GM12864 (cell line): Measurements from ENCODE around the gene WDFY2.

ENCODE experiments used
- DNase-seq: peaks from one replicate; pipeline ENCODE4 v3.0.0-alpha.2; 2011; ENCODE audit warnings: low read depth
- H3K4me3 ChIP-seq: 2 replicates; pipeline ENCODE4 v1.5.1; 2011; ENCODE audit warnings: mild to moderate bottlenecking, low read depth, low read length, control low read depth
- TF ChIP-seq, protein P1 (sequence below): IDR thresholded peaks from 2 replicates; pipeline ENCODE4 v1.5.1; 2011; ENCODE audit warnings: low read depth, mild to moderate bottlenecking, moderate library complexity, low read length, control low read depth, inconsistent platforms; ENCODE audit errors: missing control alignments

Gene WDFY2

DNA sequence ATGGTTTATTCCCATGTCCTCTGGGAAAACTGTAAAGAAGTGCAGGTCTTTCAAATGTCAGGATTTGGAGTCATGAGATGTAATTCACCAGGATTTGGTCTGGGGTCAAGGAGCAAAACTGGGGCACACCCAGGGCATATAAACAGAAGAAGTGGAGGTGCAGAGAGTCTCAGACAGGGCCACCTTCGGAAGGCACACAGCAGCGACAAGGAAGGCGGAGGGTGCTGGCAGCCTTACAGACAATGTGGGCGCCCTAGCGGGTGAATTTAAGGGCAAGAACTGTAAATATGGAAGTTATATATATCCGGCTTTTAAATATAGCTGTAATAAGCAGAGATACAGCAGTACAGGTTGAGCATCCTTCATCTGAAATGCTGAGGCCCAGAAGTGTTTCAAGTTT, 188.5 kb downstream of the WDFY2 start:
- H3K4me3 ChIP-seq: no peak overlapping the region
- TF ChIP-seq, protein P1, sequence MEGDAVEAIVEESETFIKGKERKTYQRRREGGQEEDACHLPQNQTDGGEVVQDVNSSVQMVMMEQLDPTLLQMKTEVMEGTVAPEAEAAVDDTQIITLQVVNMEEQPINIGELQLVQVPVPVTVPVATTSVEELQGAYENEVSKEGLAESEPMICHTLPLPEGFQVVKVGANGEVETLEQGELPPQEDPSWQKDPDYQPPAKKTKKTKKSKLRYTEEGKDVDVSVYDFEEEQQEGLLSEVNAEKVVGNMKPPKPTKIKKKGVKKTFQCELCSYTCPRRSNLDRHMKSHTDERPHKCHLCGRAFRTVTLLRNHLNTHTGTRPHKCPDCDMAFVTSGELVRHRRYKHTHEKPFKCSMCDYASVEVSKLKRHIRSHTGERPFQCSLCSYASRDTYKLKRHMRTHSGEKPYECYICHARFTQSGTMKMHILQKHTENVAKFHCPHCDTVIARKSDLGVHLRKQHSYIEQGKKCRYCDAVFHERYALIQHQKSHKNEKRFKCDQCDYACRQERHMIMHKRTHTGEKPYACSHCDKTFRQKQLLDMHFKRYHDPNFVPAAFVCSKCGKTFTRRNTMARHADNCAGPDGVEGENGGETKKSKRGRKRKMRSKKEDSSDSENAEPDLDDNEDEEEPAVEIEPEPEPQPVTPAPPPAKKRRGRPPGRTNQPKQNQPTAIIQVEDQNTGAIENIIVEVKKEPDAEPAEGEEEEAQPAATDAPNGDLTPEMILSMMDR: no peak
- no peak for DNase-seq

DNA sequence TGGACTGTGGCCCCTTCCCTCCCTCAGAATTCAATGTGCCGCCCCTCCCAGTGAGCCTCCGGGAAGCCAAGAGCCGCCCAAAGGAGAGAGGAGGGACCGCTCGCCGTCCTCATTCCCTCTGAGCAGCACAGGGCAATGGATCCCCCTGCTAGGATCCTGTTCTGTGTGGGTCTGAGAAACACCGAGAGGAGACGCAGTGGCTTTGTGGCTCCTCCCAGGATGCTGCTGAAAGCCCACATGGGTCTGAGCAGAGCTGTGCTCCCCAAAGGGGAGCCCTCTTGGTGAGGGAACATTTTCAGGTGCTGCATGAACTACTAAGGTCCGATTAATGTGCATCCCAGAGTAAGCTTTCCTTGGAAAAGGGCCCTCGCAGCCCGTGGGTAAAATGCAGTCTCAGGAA, 189.3 kb downstream of the WDFY2 start:
- H3K4me3 ChIP-seq: no peak overlapping the region
- DNase-seq: no peak
- TF ChIP-seq, protein P1: no peak

DNA sequence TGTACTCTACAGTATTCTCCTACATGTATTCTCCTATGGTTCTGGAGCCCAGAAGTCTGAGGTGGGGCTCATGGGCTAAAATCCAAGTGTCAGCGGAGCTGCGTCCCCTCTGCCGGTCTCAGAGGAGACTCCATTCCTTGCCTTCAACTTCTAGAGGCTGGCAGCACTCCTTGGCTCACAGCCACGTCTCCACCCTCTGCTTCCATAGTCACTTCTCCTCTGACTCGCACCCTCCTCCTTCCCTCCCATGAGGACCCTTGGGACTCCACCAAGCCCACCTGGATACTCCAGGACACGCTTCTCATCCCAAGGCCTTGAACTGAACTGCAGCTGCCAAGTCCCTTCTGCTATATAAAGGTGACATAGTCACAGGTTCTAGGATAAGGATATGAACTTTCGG, 191.9 kb downstream of the WDFY2 start:
- DNase-seq: no peak
- H3K4me3 ChIP-seq: no peak overlapping the region
- TF ChIP-seq, protein P1: no peak

DNA sequence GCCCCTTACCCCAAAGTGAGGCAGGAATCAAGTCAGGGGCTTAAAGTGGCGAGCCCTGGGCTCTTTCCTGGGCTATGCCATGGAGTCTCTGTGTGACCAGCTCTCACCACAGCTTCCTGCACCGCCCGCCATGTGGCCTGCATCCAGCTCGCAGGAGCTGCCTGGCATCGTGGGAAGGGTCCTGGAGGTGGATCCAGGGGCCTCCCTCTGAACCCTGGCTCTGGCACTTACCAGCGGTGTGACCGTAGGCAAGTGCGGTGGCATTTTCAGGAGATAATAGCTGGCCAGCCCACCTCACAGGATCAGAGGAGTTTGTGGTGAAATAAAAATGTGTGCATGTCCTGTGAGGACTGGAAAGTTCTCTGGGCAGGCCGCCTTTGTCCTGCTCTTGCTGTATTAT, 193.7 kb downstream of the WDFY2 start:
- no peak overlapping the region for H3K4me3 ChIP-seq
- DNase-seq: no peak
- TF ChIP-seq, protein P1: no peak

DNA sequence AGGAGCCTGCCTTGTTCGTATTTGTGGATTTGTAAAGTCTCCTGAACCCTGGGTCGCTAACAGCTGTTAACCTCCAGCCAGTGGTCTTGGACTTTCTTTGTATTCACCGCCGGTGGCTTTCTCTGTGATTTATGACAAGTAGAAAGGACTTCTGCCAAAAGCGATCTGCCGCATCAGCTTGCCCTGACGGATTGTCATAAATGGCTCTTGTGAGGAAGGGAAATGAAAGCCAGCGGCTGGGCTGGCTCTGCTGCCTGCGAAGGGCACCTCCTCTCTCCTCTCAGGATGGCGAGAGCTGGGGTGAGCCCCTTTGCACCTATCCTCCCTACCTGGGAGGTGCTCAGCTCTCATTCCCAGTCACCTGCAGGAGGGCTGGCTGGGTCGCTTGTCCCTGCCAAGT, 194.1 kb downstream of the WDFY2 start:
- DNase-seq: no peak
- TF ChIP-seq, protein P1: no peak
- H3K4me3 ChIP-seq: no peak overlapping the region

DNA sequence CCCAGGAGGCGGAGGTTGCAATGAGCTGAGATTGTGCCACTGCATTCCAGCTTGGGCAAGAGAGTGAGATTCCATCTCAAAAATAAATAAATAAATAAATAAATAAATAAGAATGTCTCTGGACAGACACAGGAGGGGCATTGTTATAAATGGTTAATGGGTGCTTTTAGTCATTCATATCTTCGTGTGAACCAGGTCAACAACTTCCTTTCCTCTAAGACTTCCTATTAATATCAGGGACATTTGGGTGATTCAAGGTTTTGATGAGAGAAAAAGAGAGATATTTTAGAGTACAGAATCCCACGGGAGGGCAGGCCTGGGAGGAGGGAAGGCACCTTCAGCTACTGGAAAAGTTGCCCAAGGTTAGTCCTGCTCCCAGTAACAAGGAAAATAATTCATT, 195.8 kb downstream of the WDFY2 start:
- no peak overlapping the region for H3K4me3 ChIP-seq
- DNase-seq: no peak
- TF ChIP-seq, protein P1: no peak

DNA sequence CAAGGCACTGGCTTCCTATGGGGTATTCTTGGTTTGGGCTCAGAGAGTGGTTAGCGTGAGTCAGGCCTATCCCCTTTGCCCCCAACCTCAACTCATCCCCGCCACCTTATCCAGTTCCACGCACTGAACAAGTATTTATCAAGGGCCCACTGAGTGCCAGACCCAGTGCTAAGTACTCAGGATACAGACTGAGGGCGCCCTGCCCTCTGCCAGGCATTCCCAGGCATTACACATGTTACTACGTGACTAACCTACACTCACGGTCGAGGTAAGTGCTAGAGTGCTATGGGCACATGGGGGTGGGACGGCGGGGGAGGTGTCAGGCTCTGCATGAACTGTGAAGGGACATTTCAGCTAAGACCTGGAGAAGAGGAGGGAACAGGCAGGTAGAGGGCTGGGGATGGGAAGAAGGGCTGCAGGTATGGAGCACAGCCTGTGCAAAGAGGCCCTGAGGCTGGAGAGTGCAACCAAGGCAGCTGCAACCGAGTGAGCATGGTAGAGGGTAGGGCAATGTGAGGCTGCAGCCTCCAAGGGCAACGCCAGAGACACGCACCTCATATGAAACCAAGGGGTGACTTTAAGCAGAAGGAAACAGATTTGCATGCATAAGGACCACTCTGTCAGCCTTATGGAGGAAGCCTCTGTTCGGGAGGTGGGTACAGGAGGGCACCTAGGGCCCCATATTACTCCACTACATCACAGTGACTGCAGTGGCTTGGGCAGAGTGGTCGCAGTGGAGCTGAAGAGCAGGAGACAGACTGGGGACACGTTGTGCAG, 197.2 kb downstream of the WDFY2 start:
- no peak overlapping the region for H3K4me3 ChIP-seq
- DNase-seq: no peak
- TF ChIP-seq, protein P1: peak; percentile 55
